Right atrium auricular region (tissue), 2 donors: ENCODE measurements around the gene SLC25A25. TPM values are rescaled to one million over a fixed set of nuclear protein-coding genes. Genes with fewer than 3 reads are reported as not detected.
"Not testable (repeated sequence)": the region's sequence is repeated elsewhere in the genome, so short reads cannot be mapped to it uniquely, and the experiment has no call there.

Experiments
- DNase-seq: peaks from one replicate; pipeline ENCODE4 v3.0.0-alpha.2; 2019; ENCODE audit warnings: low spot score
- H3K27ac ChIP-seq, 2 donors: fragments of 200-600 bp; sonication (generic); 1 replicate in 1 of 2; 2 replicates in 1 of 2; pipeline ENCODE4 v1.5.1; 2016 to 2019
- H3K27me3 ChIP-seq, 2 donors: fragments of 200-600 bp; sonication (generic); one replicate each; pipeline versions ENCODE4 v1.5.1 to v1.6.0; 2017 to 2019
- H3K36me3 ChIP-seq: fragments of 200-600 bp; sonication (generic); one replicate; pipeline ENCODE4 v1.5.1; 2016
- H3K4me1 ChIP-seq, 2 donors: fragments of 200-600 bp; sonication (generic); one replicate each; pipeline versions ENCODE4 v1.5.1 to v1.6.0; 2017 to 2019
- H3K4me3 ChIP-seq, 2 donors: fragments of 200-600 bp; sonication (generic); 1 replicate in 1 of 2; 2 replicates in 1 of 2; pipeline ENCODE4 v1.5.1; 2017 to 2019; ENCODE audit warnings: mild to moderate bottlenecking in 1 of 2, moderate library complexity in 1 of 2
- H3K9me3 ChIP-seq, 2 donors: fragments of 200-600 bp; sonication (generic); one replicate each; pipeline ENCODE4 v1.5.1; 2019
- CTCF ChIP-seq, 2 donors: fragments of 200-600 bp; sonication (generic); IDR thresholded peaks; one replicate each; pipeline ENCODE4 v1.5.1; 2019; ENCODE audit warnings: antibody characterized with exemption in 2 of 2
- total RNA-seq, 2 donors: library from RNA; depleted of rRNA; stranded (reverse); fragments of >200 nt; gene quantifications; one replicate each; pipeline ENCODE4 v1.1.0, GENCODE V29; 2016

Gene SLC25A25
- total RNA-seq, 2 donors from 2014 or later, result 8.2 to 11.8 TPM

GRCh38 chr9:128034821-128035652 lies 33.0 kb upstream of the SLC25A25 start:
- TF ChIP-seq CTCF (IDR thresholded peaks at IDR 0.05), result peak; percentile 84 to 90
- H3K4me1 ChIP-seq, result no peaks in the 10 kb centered on the region
- H3K36me3 ChIP-seq, result no peaks in the 10 kb centered on the region
- no peak overlapping the region for H3K27ac ChIP-seq
- H3K4me3 ChIP-seq, result no peak overlapping the region
- H3K27me3 ChIP-seq, result no peaks in the 10 kb centered on the region
- peak; percentile 83 for DNase-seq
- no peaks in the 10 kb centered on the region for H3K9me3 ChIP-seq

- H3K4me1 ChIP-seq, H3K9me3 ChIP-seq, H3K4me3 ChIP-seq, DNase-seq, H3K27ac ChIP-seq, H3K27me3 ChIP-seq, H3K36me3 ChIP-seq: not testable (repeated sequence)
Measured at GRCh38 chr9:128036522-128036921, 31.5 kb upstream of the SLC25A25 start.

- not testable (repeated sequence) for DNase-seq, H3K27me3 ChIP-seq, H3K4me3 ChIP-seq, H3K9me3 ChIP-seq, H3K27ac ChIP-seq, H3K36me3 ChIP-seq, H3K4me1 ChIP-seq
Measured at GRCh38 chr9:128040783-128041182, 27.2 kb upstream of the SLC25A25 start.

- Histone ChIP-seq H3K4me1 (no peaks in the 10 kb centered on the region), H3K27ac (no peak overlapping the region), H3K9me3 (no peaks in the 10 kb centered on the region), H3K4me3 (no peak overlapping the region), H3K36me3 (no peaks in the 10 kb centered on the region), H3K27me3 (no peaks in the 10 kb centered on the region)
- no peak for TF ChIP-seq CTCF (IDR thresholded peaks at IDR 0.05)
- no peak for DNase-seq
Measured at GRCh38 chr9:128042043-128042442, 26.0 kb upstream of the SLC25A25 start.

GRCh38 chr9:128043467-128043868 lies 24.6 kb upstream of the SLC25A25 start:
- Histone ChIP-seq H3K4me3 (no peak overlapping the region), H3K9me3 (no peaks in the 10 kb centered on the region), H3K4me1 (no peaks in the 10 kb centered on the region), H3K27ac (no peak overlapping the region), H3K36me3 (no peaks in the 10 kb centered on the region), H3K27me3 (no peaks in the 10 kb centered on the region)
- TF ChIP-seq CTCF (IDR thresholded peaks at IDR 0.05), result no peak
- DNase-seq, result no peak

- not testable (repeated sequence) for H3K9me3 ChIP-seq, H3K27ac ChIP-seq, H3K4me3 ChIP-seq, H3K36me3 ChIP-seq, DNase-seq, H3K4me1 ChIP-seq, H3K27me3 ChIP-seq
Measured at GRCh38 chr9:128045409-128045808, 22.6 kb upstream of the SLC25A25 start.

GRCh38 chr9:128045831-128046230 lies 22.2 kb upstream of the SLC25A25 start:
- no peaks in the 10 kb centered on the region for H3K4me1 ChIP-seq
- no peak for DNase-seq
- no peaks in the 10 kb centered on the region for H3K36me3 ChIP-seq
- no peaks in the 10 kb centered on the region for H3K9me3 ChIP-seq
- no peaks in the 10 kb centered on the region for H3K27me3 ChIP-seq
- TF ChIP-seq CTCF (IDR thresholded peaks at IDR 0.05), result no peak
- H3K4me3 ChIP-seq, result no peak overlapping the region
- no peak overlapping the region for H3K27ac ChIP-seq
